ENCODE results near the gene PAPSS1.

DNA sequence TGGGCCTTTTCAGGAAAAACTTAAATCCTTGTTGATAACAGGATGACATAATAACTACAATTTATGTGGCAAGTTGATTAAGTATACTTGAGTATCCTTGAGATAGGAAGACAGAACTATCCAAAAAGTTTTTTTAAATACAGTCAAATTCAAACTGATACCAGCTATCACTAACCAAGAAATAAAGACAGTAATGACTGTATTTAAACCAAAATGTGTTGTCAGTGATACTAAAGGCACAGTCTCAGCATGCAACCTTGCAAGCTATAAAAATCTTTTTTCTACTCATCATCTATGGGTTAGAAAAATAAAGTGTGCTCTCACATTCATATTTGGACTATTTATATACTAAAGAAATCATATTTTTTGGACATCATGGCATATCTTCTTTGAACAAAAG is 64.7 kb downstream of the PAPSS1 start:
- TF ChIP-seq POLR2A (IDR thresholded peaks at IDR 0.05; ENCODE audit: low read depth, low read length) (no peak), POLR2AphosphoS5 (IDR thresholded peaks at IDR 0.05; ENCODE audit: low read depth, low read length) (no peak), TAF1 (IDR thresholded peaks at IDR 0.05; ENCODE audit: low read depth, low read length) (no peak)
